HEK293T (cell line): ENCODE measurements around the gene TENM3.
A peak's percentile ranks its signal among the peaks of the same experiment; 100 is the strongest.

Experiments used
- CTCF ChIA-PET: fragments of 350-600 bp; formaldehyde crosslinking; extraction: SDS; loops from one replicate; lab custom pipeline; 2021; ENCODE audit warnings: antibody characterized with exemption, inconsistent platforms; lab: Yijun Ruan, JAX
- POLR2A ChIA-PET: fragments of 350-600 bp; formaldehyde crosslinking; extraction: SDS; loops from one replicate; lab custom pipeline; 2020; ENCODE audit warnings: antibody characterized with exemption, inconsistent platforms; lab: Yijun Ruan, JAX
- DNase-seq: peaks from one replicate; pipeline ENCODE4 v3.0.0; 2012; ENCODE audit warnings: mixed read lengths; ENCODE audit errors: extremely low spot score
- ARNT ChIP-seq: fragments of 450-650 bp; IDR thresholded peaks from 2 replicates; pipeline ENCODE4 v1.6.1; 2017; ENCODE audit warnings: mild to moderate bottlenecking
- BHLHE40 ChIP-seq: fragments of 450-650 bp; IDR thresholded peaks from 2 replicates; pipeline ENCODE4 v1.6.1; 2016; ENCODE audit warnings: mild to moderate bottlenecking, moderate library complexity, borderline replicate concordance
- CTBP1 ChIP-seq: fragments of 450-650 bp; IDR thresholded peaks from 2 replicates; pipeline ENCODE4 v1.6.1; 2016; ENCODE audit warnings: borderline replicate concordance
- ELF4 ChIP-seq: fragments of 450-650 bp; IDR thresholded peaks from 2 replicates; pipeline ENCODE4 v1.6.1; 2017; ENCODE audit warnings: antibody characterized with exemption
- FOXA1 ChIP-seq: fragments of 450-650 bp; IDR thresholded peaks from 2 replicates; pipeline ENCODE4 v1.6.1; 2016; ENCODE audit warnings: mild to moderate bottlenecking
- FOXK2 ChIP-seq: fragments of 450-650 bp; IDR thresholded peaks from 2 replicates; pipeline ENCODE4 v1.6.1; 2016; ENCODE audit warnings: mild to moderate bottlenecking
- FOXM1 ChIP-seq: fragments of 450-650 bp; IDR thresholded peaks from 2 replicates; pipeline ENCODE4 v1.6.1; 2017; ENCODE audit warnings: mild to moderate bottlenecking, borderline replicate concordance
- HDGF ChIP-seq: fragments of 450-650 bp; IDR thresholded peaks from 2 replicates; pipeline ENCODE4 v1.6.1; 2017; ENCODE audit warnings: antibody characterized with exemption, borderline replicate concordance
- L3MBTL2 ChIP-seq: fragments of 450-650 bp; conservative IDR thresholded peaks from 2 replicates; pipeline ENCODE4 v1.6.1; 2016; ENCODE audit warnings: mild to moderate bottlenecking
- LEF1 ChIP-seq: fragments of 450-650 bp; IDR thresholded peaks from 2 replicates; pipeline ENCODE4 v1.6.1; 2017; ENCODE audit warnings: mild to moderate bottlenecking, borderline replicate concordance
- NFRKB ChIP-seq: fragments of 450-650 bp; IDR thresholded peaks from 2 replicates; pipeline ENCODE4 v1.6.1; 2016; ENCODE audit warnings: mild to moderate bottlenecking, moderate library complexity
- SP1 ChIP-seq: fragments of 450-650 bp; IDR thresholded peaks from 2 replicates; pipeline ENCODE4 v1.6.1; 2017
- SUZ12 ChIP-seq: fragments of 450-650 bp; IDR thresholded peaks from 2 replicates; pipeline ENCODE4 v1.6.1; 2016; ENCODE audit warnings: mild to moderate bottlenecking
- TARDBP ChIP-seq: fragments of 450-650 bp; IDR thresholded peaks from 2 replicates; pipeline ENCODE4 v1.6.1; 2016
- ZNF384 ChIP-seq: fragments of 450-650 bp; IDR thresholded peaks from 2 replicates; pipeline ENCODE4 v1.6.1; 2016
- TF ChIP-seq, protein P1 (sequence below): fragments of 450-650 bp; IDR thresholded peaks from 2 replicates; pipeline ENCODE4 v1.6.1; 2016

The TENM3 gene

GRCh38 chr4:182429896-182430295 is 186.7 kb downstream of the TENM3 start:
- TF ChIP-seq SP1 = no peak
- TF ChIP-seq ARNT = no peak
- ChIA-PET CTCF (no interaction called here), POLR2A (no interaction called here)
- DNase-seq = no peak

GRCh38 chr4:182432819-182433218 is 189.6 kb downstream of the TENM3 start:
- ChIA-PET POLR2A (no interaction called here), CTCF (no interaction called here)
- no peak for TF ChIP-seq TARDBP
- no peak for TF ChIP-seq ARNT
- no peak for TF ChIP-seq ZNF384
- no peak for TF ChIP-seq FOXM1
- no peak for TF ChIP-seq BHLHE40
- no peak for TF ChIP-seq L3MBTL2
- no peak for TF ChIP-seq LEF1
- TF ChIP-seq HDGF = no peak
- TF ChIP-seq, protein P1, sequence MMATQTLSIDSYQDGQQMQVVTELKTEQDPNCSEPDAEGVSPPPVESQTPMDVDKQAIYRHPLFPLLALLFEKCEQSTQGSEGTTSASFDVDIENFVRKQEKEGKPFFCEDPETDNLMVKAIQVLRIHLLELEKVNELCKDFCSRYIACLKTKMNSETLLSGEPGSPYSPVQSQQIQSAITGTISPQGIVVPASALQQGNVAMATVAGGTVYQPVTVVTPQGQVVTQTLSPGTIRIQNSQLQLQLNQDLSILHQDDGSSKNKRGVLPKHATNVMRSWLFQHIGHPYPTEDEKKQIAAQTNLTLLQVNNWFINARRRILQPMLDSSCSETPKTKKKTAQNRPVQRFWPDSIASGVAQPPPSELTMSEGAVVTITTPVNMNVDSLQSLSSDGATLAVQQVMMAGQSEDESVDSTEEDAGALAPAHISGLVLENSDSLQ = no peak
- no peak for TF ChIP-seq SP1
- TF ChIP-seq CTBP1 = no peak
- TF ChIP-seq ELF4 = no peak
- TF ChIP-seq NFRKB = no peak
- no peak for TF ChIP-seq FOXA1
- no peak for TF ChIP-seq SUZ12
- TF ChIP-seq FOXK2 = no peak
- no peak for DNase-seq

DNA sequence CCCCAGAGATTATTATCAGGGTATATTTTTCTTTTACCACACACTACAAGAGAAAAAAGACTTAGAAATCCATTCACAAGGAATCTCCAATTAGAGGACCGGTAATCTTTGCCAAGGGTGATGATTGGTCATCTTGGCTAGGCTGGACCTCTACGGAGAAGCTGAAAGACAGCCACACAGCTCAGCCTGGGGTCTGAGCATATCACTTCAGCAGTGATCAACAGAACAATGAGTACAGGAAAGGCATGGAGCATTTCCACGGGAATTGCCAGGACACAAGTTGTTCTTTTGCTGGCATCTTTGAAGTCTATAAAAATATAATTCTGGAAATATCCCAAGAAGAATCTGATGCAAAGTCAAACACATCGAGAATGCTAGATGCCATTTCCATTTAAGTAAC is 191.5 kb downstream of the TENM3 start:
- no peak for TF ChIP-seq CTBP1
- TF ChIP-seq TARDBP = no peak
- no peak for TF ChIP-seq HDGF
- TF ChIP-seq SUZ12 = no peak
- no peak for TF ChIP-seq NFRKB
- no peak for TF ChIP-seq FOXM1
- no peak for TF ChIP-seq LEF1
- TF ChIP-seq ELF4 = no peak
- no peak for TF ChIP-seq FOXK2
- TF ChIP-seq ZNF384 = no peak
- TF ChIP-seq ARNT = no peak
- TF ChIP-seq, protein P1 = no peak
- ChIA-PET POLR2A (no interaction called here), CTCF (no interaction called here)
- no peak for DNase-seq

GRCh38 chr4:182435401-182435800 is 192.2 kb downstream of the TENM3 start:
- ChIA-PET CTCF (no interaction called here), POLR2A (no interaction called here)
- no peak for TF ChIP-seq ZNF384
- TF ChIP-seq ARNT = no peak
- TF ChIP-seq CTBP1 = no peak
- TF ChIP-seq, protein P1 = no peak
- no peak for TF ChIP-seq NFRKB
- TF ChIP-seq HDGF = no peak
- no peak for TF ChIP-seq FOXK2
- no peak for TF ChIP-seq LEF1
- no peak for DNase-seq

DNA sequence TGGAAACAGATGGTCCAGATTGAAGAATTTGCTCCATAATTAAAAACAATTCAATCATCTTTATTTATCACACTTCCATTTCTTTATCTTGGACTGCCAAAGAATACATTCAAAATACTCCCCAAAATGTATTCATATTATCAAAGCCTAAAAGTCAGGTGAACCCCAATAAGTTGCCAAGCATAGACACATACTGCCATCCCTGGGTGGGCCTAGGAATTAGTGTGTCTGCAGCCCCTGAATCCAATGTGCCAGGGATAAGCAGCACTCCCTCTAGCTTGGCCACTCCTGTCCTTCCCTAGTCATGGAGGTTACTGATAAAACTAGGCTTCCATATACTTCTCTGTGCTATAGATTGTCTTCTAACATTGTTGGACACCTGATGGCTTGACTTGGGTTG is 199.9 kb downstream of the TENM3 start:
- ChIA-PET POLR2A (no interaction called here), CTCF (no interaction called here)
- no peak for DNase-seq
- TF ChIP-seq BHLHE40 (no peak), HDGF (no peak), ZNF384 (no peak), TARDBP (no peak), SP1 (no peak), SUZ12 (no peak), FOXM1 (no peak), FOXA1 (no peak), LEF1 (no peak), ELF4 (no peak), CTBP1 (no peak), NFRKB (no peak), L3MBTL2 (no peak)
- TF ChIP-seq, protein P1 = no peak

DNA sequence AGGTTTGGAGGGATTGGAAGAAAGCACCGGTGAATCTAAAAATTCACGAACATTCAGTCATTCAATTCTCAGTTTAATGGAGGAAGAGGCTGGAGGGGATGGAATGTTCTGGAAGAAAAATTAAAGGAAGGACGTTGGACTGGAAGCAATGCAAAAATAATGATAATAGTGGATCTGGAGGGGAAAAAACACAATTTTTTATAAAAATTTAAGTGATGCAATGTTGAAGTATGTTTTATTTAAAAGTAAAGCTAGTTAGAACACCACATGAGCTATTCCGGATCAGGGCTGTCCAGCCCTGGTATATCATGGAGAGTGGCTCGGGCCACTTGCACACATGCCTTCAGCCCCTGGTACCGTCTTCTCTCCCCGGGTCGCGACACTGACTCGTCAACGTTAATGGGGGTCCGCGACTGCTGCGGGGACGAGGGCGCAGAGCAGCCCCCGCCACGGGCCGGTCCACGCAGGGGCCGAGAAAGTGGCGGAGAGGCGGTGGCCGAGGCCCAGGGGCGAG is 204.6 kb downstream of the TENM3 start:
- ChIA-PET CTCF (no interaction called here), POLR2A (interaction anchor here (0.7 to 1.0 kb wide), 4 partner anchors 10 to 223 kb away, joined by 3 read pairs; no protein-coding TSS in a partner anchor)
- no peak for TF ChIP-seq LEF1
- no peak for TF ChIP-seq FOXK2
- TF ChIP-seq CTBP1 = no peak
- no peak for TF ChIP-seq HDGF
- DNase-seq = peak; percentile 5
